OCI-LY3 (cell line): Measurements from ENCODE around the gene ADAMTS19.

ENCODE experiments used
- EZH2phosphoT487 ChIP-seq: fragments of 200-600 bp; shearing (Covaris generic); IDR thresholded peaks from 2 replicates; pipeline ENCODE4 v1.6.1; 2018; ENCODE audit warnings: antibody characterized with exemption, mixed run types, low read depth
- TF ChIP-seq, protein P1 (sequence below): fragments of 200-600, 300-600 bp; sonication (generic); IDR thresholded peaks from 2 replicates; pipeline ENCODE4 v1.5.1; 2014; ENCODE audit warnings: antibody characterized with exemption, low read length, low read depth

DNA sequence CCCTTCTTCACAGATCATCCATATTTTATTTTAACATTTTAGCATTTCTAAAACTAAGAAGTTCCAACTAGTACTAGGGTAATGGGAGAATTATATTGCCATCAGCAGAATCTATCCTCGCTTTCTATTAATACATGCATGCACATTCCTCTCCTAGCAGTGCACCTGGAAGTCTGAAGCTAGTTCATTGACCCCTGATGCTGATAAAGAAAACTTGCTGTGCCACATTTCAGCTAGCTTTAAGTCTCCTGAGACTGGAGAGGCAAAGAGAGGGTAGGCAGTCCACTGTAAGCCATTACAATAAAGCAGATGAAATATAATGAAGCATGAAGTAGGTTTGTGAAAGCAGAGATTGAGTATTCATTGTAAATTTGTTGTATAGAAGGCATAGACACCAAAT, 303.6 kb downstream of the ADAMTS19 start:
- TF ChIP-seq, protein P1, sequence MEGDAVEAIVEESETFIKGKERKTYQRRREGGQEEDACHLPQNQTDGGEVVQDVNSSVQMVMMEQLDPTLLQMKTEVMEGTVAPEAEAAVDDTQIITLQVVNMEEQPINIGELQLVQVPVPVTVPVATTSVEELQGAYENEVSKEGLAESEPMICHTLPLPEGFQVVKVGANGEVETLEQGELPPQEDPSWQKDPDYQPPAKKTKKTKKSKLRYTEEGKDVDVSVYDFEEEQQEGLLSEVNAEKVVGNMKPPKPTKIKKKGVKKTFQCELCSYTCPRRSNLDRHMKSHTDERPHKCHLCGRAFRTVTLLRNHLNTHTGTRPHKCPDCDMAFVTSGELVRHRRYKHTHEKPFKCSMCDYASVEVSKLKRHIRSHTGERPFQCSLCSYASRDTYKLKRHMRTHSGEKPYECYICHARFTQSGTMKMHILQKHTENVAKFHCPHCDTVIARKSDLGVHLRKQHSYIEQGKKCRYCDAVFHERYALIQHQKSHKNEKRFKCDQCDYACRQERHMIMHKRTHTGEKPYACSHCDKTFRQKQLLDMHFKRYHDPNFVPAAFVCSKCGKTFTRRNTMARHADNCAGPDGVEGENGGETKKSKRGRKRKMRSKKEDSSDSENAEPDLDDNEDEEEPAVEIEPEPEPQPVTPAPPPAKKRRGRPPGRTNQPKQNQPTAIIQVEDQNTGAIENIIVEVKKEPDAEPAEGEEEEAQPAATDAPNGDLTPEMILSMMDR: no peak
- no peak for TF ChIP-seq EZH2phosphoT487
